NCI-H526 treated with DMSO at 0.1 percent for 48 hours (cell line): ENCODE data around the gene DIRAS1.
"Not testable (repeated sequence)": the region's sequence is repeated elsewhere in the genome, so short reads cannot be mapped to it uniquely, and the experiment has no call there.

Experiments used
- DNase-seq: peaks from one replicate; lab custom pipeline; 2025; lab: John Stamatoyannopoulos, UW

DIRAS1 gene

DNA sequence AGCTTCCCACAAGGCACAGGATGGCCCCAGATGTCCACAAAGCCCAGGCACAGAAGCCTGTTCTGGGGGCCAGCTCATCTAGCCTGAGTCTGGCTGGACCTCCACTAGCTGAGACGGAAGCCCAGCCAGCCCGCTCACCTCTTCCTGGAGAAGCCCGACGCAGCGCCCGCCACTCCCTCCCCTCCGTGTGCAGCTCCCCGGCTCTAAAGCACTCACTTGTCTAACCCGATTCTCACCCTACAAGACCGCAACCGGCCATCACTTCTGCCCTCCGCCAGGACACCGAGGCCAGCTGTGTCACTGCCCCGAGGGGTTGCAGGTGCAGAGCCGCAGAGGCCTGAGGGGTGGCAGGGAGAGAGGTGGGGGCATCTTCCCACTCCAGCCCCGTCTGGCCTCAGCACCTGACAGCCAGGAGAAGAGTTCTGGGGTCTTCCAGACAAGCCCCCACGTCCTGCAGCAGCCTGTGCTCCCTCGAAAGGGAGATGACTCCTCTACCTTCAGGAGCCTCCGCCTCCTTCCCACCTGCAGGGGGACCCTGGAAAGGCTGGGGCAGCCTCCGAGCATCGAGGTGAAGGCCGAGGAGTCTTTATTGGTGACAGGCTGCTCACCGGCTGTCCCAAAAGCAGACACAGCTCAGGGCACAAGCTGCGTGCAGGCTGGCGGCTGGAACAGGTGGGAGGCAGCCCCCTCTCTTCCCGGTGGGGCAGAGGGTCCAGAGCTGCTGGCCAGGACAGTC lies 5.9 kb upstream of the DIRAS1 start:
- no peak for DNase-seq

GRCh38 chr19:2726160-2726855 lies 5.1 kb upstream of the DIRAS1 start:
- DNase-seq: no peak

DNA sequence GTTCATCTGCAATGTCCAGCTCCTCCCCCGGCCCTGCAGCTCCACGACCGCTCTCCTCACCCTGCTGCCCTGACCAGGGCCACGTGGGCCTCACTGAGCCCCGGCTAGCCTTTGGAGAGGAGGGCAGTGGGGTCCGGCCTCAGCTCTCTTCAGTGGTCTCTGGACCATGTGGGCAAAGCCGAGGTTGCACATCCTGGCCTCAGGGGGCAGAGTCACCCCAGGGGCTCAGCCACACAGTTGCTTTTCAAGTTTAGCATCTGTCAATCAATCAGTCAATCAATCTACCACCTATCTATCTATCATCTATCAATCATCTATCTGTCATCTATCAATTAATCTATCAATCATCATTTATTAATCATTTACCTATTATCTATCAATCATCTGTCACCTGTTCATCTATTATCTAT lies 3.0 kb upstream of the DIRAS1 start:
- no peak for DNase-seq

DNA sequence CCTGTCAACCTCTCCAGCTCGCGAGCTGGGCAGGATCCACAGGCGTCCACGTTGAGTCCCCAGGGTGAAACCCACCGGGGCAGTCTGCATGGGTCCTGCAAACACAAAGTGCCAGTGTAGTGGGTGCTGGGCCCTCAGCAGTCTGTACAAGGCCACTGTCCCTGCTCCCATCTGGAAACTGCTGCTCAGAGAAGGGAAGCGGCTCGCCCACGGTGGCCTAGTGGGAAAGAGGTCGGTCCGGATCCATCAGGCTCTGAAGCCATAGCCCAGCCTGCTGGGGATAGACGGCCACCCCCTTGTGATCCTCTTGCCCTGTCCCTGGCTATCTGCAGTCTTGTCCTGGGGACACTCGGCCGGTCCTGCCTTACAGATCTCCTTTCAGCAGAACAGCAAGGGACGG lies 2.6 kb upstream of the DIRAS1 start:
- no peak for DNase-seq

DNA sequence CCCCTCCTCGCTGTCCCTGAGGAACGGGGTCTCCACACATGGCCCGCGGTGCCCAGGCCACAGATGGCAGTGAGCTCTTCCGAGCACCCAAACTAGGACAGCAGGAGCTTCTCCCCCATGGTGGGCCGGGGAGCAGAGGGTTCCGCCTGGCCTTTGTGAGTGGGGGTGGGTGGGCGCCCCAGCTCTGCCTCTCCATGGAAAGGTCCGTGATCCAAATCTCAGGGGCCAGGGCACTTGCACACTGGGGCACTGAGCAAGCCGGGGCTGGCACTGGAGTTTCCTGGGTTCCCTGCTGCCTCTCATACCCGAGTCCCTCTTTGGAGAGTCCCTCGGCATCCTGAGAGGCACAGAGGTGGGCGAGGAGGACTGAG lies 2.2 kb upstream of the DIRAS1 start:
- no peak for DNase-seq

DNA sequence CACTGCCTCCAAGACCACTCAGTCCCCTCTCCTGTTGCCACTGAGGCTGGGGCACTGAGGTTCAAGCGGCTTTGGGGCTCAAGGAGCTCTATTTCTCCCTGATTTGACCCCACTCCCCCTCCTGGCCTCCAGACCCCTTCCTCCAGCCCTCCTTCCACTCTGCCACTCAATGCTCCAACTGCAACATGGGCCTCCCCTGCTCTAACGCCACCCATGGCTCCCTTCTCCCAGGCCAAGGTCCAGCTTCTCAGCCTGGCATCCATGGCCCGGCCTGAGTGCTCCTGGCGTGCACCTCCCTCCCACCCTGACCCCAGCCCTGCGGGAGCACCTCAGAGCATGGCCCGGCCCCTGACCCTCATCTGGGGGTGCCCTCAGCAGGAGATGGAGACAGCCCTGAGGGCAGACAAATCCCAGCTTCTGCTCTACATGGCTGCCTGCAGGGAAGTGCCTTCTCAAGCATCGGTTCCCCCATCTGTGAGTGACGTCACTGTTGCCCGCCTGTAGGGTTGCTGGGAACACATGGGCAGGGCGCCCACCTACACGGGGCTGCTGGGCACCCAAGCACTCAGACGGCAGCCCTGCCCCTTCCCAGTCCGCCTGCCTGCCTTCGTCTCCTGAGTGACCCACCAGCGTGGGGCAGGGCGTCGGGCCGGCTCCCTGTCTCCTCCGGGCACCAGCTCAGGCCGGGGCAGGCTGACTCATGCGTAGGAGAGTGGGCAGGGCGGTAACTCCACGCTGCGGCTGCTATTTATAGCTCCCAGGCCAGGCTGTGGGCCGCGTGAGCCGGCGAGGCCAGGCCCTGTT lies 1.6 kb upstream of the DIRAS1 start:
- no peak for DNase-seq

GRCh38 chr19:2721570-2722540 lies 683 bp upstream of the DIRAS1 start:
- DNase-seq: no peak

- no peak for DNase-seq
Observed at GRCh38 chr19:2719920-2720776, 1.0 kb downstream of the DIRAS1 start.

DNA sequence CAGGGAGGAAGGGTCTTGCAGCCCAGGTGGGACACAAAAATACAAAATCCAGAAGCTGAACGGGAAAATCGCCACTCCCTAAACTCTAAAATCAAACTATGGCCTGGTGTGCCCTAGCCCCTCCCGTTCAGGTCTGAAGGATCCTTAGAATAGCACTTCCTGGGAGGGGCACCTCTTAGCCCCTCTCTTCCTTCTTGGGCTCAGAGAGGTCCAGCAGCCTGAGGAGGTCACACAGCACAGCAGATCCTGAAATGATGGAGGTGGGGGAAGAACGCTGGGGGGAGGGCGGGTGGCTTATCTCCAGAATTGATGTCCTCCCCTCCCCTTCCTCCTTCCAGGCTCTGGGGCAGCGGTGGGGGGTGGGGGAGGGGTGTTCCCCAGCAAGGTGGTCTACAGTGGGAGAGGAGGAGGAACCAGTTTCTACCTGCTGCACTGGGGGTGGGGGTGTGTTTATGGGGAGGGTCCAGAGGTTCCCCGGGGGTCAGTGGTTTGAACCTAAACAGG lies 1.9 kb downstream of the DIRAS1 start:
- no peak for DNase-seq

- no peak for DNase-seq
Observed at GRCh38 chr19:2717638-2718541, 3.3 kb downstream of the DIRAS1 start.

GRCh38 chr19:2716722-2717637 lies 4.2 kb downstream of the DIRAS1 start:
- no peak for DNase-seq

DNA sequence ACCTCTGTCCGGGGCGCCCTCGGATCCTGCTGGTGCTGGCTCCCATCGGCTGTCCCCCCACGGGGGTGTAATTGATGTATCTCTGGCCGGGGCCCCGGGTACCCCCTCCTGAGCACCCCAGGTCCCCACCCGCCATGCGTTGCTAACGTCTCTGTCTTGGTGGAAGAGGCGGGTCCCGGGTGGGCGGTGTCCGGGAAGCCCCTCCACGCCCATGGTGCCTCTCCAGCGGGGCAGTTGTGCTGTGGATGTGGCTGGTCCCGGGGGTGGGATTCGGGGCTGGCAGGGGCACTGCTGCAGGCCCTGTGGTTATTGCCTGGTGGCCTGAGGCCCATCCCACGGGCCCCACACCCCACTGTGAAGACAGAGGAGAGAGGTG lies 4.9 kb downstream of the DIRAS1 start:
- DNase-seq: no peak

- no peak for DNase-seq
Observed at GRCh38 chr19:2715470-2716274, 5.5 kb downstream of the DIRAS1 start.

GRCh38 chr19:2714531-2715269 lies 6.5 kb downstream of the DIRAS1 start:
- no peak for DNase-seq

GRCh38 chr19:2714102-2714501 lies 7.1 kb downstream of the DIRAS1 start:
- not testable (repeated sequence) for DNase-seq

GRCh38 chr19:2713170-2713569 lies 8.0 kb downstream of the DIRAS1 start:
- DNase-seq: not testable (repeated sequence)

- no peak for DNase-seq
Observed at GRCh38 chr19:2711875-2712205, 9.3 kb downstream of the DIRAS1 start.
